Measurements from ENCODE around the gene LRRC27. TPM values are rescaled to one million over a fixed set of nuclear protein-coding genes. Genes with fewer than 3 reads are reported as not detected.

Gene LRRC27
- polyA plus RNA-seq, 1 experiment, result 9.2 TPM

- H3K4me3 ChIP-seq (ENCODE audit: low read depth, low read length), result peak overlapping the region; percentile 81
- H3K9me3 ChIP-seq (ENCODE audit: control insufficient read depth, insufficient read depth, low read length), result no peaks in the 10 kb centered on the region; the same call in 1 of the 2 replicates
- POLR2A ChIA-PET, result no interaction called here
- no peak for TF ChIP-seq CTCF (IDR thresholded peaks at IDR 0.05; ENCODE audit: low read depth, low read length)
- H3K27ac ChIP-seq (ENCODE audit: low read depth, low read length), result peak overlapping the region; percentile 47
- no peaks in the 10 kb centered on the region for H3K27me3 ChIP-seq (ENCODE audit: control insufficient read depth, insufficient read depth, low read length)
- CTCF ChIA-PET, result no interaction called here
- no peak for DNase-seq (ENCODE audit: low read depth, low spot score)
Measured at GRCh38 chr10:132332433-132332754, 401 bp downstream of the LRRC27 start.

GRCh38 chr10:132333386-132333785 is 1.4 kb downstream of the LRRC27 start:
- POLR2A ChIA-PET, result no interaction called here
- no peaks in the 10 kb centered on the region for H3K27me3 ChIP-seq (ENCODE audit: control insufficient read depth, insufficient read depth, low read length)
- no peak for DNase-seq (ENCODE audit: low read depth, low spot score)
- H3K4me3 ChIP-seq (ENCODE audit: low read depth, low read length), result no peak overlapping the region
- no peak overlapping the region for H3K27ac ChIP-seq (ENCODE audit: low read depth, low read length)
- no peak for TF ChIP-seq CTCF (IDR thresholded peaks at IDR 0.05; ENCODE audit: low read depth, low read length)
- CTCF ChIA-PET, result interaction anchor here (0.6 to 1.0 kb wide), 2 partner anchors 15 to 362 kb away, joined by 3 to 5 read pairs; no protein-coding TSS in a partner anchor
- no peaks in the 10 kb centered on the region; the same call in 1 of the 2 replicates for H3K9me3 ChIP-seq (ENCODE audit: control insufficient read depth, insufficient read depth, low read length)

GRCh38 chr10:132334631-132335188 is 2.7 kb downstream of the LRRC27 start:
- no peaks in the 10 kb centered on the region; the same call in 1 of the 2 replicates for H3K9me3 ChIP-seq (ENCODE audit: control insufficient read depth, insufficient read depth, low read length)
- ChIA-PET POLR2A (no interaction called here), CTCF (no interaction called here)
- no peak for TF ChIP-seq CTCF (IDR thresholded peaks at IDR 0.05; ENCODE audit: low read depth, low read length)
- H3K27me3 ChIP-seq (ENCODE audit: control insufficient read depth, insufficient read depth, low read length), result no peaks in the 10 kb centered on the region
- H3K27ac ChIP-seq (ENCODE audit: low read depth, low read length), result no peak overlapping the region
- no peak overlapping the region for H3K4me3 ChIP-seq (ENCODE audit: low read depth, low read length)
- no peak for DNase-seq (ENCODE audit: low read depth, low spot score)

DNA sequence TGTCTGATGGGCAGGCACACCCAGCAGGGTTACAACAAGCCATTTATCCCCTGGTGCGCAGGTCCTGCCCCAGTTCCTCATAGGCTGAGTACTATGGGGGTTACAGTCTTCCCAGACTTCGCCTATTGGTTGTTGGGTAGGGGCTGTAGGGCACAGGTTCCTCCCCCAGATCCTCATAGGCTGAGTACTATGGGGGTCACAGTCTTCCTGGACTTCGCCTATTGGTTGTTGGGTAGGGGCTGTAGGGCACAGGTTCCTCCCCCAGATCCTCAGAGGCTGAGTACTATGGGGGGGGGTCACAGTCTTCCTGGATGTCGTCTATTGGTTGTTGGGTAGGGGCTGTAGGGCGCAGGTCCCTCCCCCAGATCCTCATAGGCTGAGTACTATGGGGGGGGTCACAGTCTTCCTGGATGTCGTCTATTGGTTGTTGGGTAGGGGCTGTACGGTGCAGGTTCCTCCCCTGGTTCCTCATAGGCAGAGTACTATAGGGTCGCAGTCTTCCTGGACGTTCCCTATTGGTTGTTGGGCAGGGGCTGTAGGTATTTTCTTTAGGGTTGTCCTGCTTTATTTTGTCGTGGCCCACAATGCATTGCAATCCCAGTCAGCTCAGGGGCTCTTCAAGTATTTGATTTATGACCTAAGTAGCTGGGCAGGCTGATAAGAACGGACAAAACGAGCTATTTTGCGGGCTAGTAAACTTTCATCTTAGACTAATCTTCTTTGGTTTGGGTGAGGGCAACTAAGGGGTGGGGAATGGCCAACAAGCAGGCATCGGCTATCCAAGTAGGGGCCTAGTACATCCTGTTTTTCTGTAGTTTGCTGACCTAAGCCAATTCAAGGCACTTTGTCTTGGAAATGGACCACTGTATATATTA is 3.4 kb downstream of the LRRC27 start:
- TF ChIP-seq CTCF (IDR thresholded peaks at IDR 0.05; ENCODE audit: low read depth, low read length), result no peak
- H3K9me3 ChIP-seq (ENCODE audit: control insufficient read depth, insufficient read depth, low read length), result no peaks in the 10 kb centered on the region; the same call in 1 of the 2 replicates
- DNase-seq (ENCODE audit: low read depth, low spot score), result no peak
- ChIA-PET POLR2A (no interaction called here), CTCF (no interaction called here)
- H3K27me3 ChIP-seq (ENCODE audit: control insufficient read depth, insufficient read depth, low read length), result no peaks in the 10 kb centered on the region
- no peak overlapping the region for H3K27ac ChIP-seq (ENCODE audit: low read depth, low read length)
- H3K4me3 ChIP-seq (ENCODE audit: low read depth, low read length), result no peak overlapping the region

- H3K27me3 ChIP-seq (ENCODE audit: control insufficient read depth, insufficient read depth, low read length), result no peaks in the 10 kb centered on the region
- POLR2A ChIA-PET, result no interaction called here
- no peak for DNase-seq (ENCODE audit: low read depth, low spot score)
- H3K27ac ChIP-seq (ENCODE audit: low read depth, low read length), result no peak overlapping the region
- H3K9me3 ChIP-seq (ENCODE audit: control insufficient read depth, insufficient read depth, low read length), result no peaks in the 10 kb centered on the region; the same call in 1 of the 2 replicates
- CTCF ChIA-PET, result no interaction called here
- H3K4me3 ChIP-seq (ENCODE audit: low read depth, low read length), result no peak overlapping the region
- TF ChIP-seq CTCF (IDR thresholded peaks at IDR 0.05; ENCODE audit: low read depth, low read length), result no peak
Measured at GRCh38 chr10:132336064-132336746, 4.2 kb downstream of the LRRC27 start.
